T-helper 9 cell (primary cell): ENCODE measurements around the gene ARL1.
"Not testable (repeated sequence)": the region's sequence is repeated elsewhere in the genome, so short reads cannot be mapped to it uniquely, and the experiment has no call there.

Experiments used
- DNase-seq: peaks from one replicate; pipeline ENCODE4 v3.0.0-alpha.2; 2020
- total RNA-seq, 2 donors: gene quantifications; one replicate each; lab custom pipeline; 2026; lab: John Stamatoyannopoulos, UW

Gene ARL1
- 14.5 to 41.7 reads per million in 2 donors for total RNA-seq

GRCh38 chr12:101407436-101408345 lies at the start of gene ARL1:
ARL1 (minus strand) TSS chr12:101407772; CDS start chr12:101407645, 127 bp downstream.
- peak; percentile 59 for DNase-seq

- no peak for DNase-seq
Observed at GRCh38 chr12:101455685-101456084, 48.1 kb upstream of the ARL1 start.

GRCh38 chr12:101441461-101442224 lies 34.1 kb upstream of the ARL1 start:
- no peak for DNase-seq

GRCh38 chr12:101439236-101439635 lies 31.7 kb upstream of the ARL1 start:
- no peak for DNase-seq

GRCh38 chr12:101436136-101436535 lies 28.6 kb upstream of the ARL1 start:
- no peak for DNase-seq

- DNase-seq, result no peak
Observed at GRCh38 chr12:101430456-101430855, 22.9 kb upstream of the ARL1 start.

GRCh38 chr12:101424620-101425019 lies 17.0 kb upstream of the ARL1 start:
- DNase-seq, result no peak

GRCh38 chr12:101422066-101422465 lies 14.5 kb upstream of the ARL1 start:
- not testable (repeated sequence) for DNase-seq

- DNase-seq, result no peak
Observed at GRCh38 chr12:101415228-101415627, 7.7 kb upstream of the ARL1 start.

GRCh38 chr12:101414533-101415119 lies 7.1 kb upstream of the ARL1 start:
- DNase-seq, result no peak

- DNase-seq, result not testable (repeated sequence)
Observed at GRCh38 chr12:101410169-101410568, 2.6 kb upstream of the ARL1 start.

- DNase-seq, result no peak
Observed at GRCh38 chr12:101407049-101407435, 530 bp downstream of the ARL1 start.

GRCh38 chr12:101391181-101391580 lies 16.4 kb downstream of the ARL1 start:
- DNase-seq, result not testable (repeated sequence)

- no peak for DNase-seq
Observed at GRCh38 chr12:101379149-101379548, 28.4 kb downstream of the ARL1 start.

GRCh38 chr12:101375573-101375972 lies 32.0 kb downstream of the ARL1 start:
- no peak for DNase-seq

GRCh38 chr12:101372431-101372830 lies 35.1 kb downstream of the ARL1 start:
- DNase-seq, result no peak

GRCh38 chr12:101368016-101368415 lies 39.6 kb downstream of the ARL1 start:
- no peak for DNase-seq

GRCh38 chr12:101361455-101361854 lies 46.1 kb downstream of the ARL1 start:
- DNase-seq, result no peak

GRCh38 chr12:101356794-101357193 lies 50.8 kb downstream of the ARL1 start:
- DNase-seq, result no peak

- no peak for DNase-seq
Observed at GRCh38 chr12:101351682-101352081, 55.9 kb downstream of the ARL1 start.

- DNase-seq, result no peak
Observed at GRCh38 chr12:101343893-101344292, 63.7 kb downstream of the ARL1 start.
